Measurements from ENCODE around the gene TCF7L1. TPM values are rescaled to one million over a fixed set of nuclear protein-coding genes. Genes with fewer than 3 reads are reported as not detected.

TCF7L1 gene
- total and polyA plus RNA-seq, 9 of the 15 experiments (the other 6 are each of a cell fraction or from before 2014, with no cell fraction given), result 0.03 to 0.11 (median 0.07) TPM; not detected in 5

DNA sequence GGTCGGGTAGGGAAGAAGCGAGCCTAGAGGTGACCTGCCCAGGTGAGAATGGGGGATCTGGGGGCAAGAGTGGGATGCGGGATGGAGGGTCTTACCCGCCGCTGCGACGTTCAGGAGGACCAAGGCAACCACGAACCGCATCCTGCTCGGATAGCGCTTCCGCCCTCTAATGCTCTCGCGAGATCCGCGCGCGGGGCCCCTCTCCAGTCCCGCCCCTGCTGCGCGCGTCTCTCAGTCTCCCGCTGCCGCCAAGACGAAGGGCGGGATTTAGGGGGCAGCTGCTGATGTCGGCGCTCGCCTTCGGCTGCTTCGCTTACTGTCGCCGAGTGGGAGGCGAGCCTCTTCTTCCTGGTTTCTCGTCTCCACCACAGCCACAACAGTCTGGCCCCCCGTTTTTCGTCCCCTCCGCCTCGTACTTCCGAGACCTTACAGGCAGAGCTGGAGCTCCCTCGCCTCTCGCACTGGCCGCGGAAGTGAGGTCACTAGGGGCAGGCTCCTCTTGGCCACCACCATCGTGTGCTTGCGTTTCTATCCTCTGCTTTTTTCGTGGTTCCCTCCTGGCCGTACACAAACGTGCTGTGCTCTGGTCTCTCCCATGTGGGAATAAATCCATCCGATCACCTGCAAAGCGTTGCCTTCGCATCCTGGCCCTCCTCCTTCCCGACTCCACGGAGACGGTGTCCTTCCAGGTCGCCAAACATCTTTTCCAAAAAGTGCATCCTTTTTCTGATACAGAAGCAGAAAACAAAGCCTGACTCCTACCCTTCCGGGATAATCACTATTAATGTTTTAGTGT, 194.8 kb downstream of the TCF7L1 start, which contains the start of gene TGOLN2 (continued):
- TF ChIP-seq ZNF146 (CRISPR knock-in tag; IDR thresholded peaks at IDR 0.05; ENCODE audit: unreplicated experiment), result no peak
- no peak for TF ChIP-seq CBX5 (IDR thresholded peaks at IDR 0.05; ENCODE audit: borderline replicate concordance, low read depth)
- TF ChIP-seq C11orf30 (IDR thresholded peaks at IDR 0.05; ENCODE audit: low read depth), result no peak; the same call in 1 of the 2 replicates
- no peak for TF ChIP-seq THRAP3 (IDR thresholded peaks at IDR 0.05; ENCODE audit: borderline replicate concordance)
- TF ChIP-seq, protein P1, sequence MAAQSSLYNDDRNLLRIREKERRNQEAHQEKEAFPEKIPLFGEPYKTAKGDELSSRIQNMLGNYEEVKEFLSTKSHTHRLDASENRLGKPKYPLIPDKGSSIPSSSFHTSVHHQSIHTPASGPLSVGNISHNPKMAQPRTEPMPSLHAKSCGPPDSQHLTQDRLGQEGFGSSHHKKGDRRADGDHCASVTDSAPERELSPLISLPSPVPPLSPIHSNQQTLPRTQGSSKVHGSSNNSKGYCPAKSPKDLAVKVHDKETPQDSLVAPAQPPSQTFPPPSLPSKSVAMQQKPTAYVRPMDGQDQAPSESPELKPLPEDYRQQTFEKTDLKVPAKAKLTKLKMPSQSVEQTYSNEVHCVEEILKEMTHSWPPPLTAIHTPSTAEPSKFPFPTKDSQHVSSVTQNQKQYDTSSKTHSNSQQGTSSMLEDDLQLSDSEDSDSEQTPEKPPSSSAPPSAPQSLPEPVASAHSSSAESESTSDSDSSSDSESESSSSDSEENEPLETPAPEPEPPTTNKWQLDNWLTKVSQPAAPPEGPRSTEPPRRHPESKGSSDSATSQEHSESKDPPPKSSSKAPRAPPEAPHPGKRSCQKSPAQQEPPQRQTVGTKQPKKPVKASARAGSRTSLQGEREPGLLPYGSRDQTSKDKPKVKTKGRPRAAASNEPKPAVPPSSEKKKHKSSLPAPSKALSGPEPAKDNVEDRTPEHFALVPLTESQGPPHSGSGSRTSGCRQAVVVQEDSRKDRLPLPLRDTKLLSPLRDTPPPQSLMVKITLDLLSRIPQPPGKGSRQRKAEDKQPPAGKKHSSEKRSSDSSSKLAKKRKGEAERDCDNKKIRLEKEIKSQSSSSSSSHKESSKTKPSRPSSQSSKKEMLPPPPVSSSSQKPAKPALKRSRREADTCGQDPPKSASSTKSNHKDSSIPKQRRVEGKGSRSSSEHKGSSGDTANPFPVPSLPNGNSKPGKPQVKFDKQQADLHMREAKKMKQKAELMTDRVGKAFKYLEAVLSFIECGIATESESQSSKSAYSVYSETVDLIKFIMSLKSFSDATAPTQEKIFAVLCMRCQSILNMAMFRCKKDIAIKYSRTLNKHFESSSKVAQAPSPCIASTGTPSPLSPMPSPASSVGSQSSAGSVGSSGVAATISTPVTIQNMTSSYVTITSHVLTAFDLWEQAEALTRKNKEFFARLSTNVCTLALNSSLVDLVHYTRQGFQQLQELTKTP (IDR thresholded peaks at IDR 0.05; ENCODE audit: low read depth in 1 of 2, partially characterized antibody in 2 of 2), result peak; percentile 72 to 81
- TF ChIP-seq PURB (CRISPR knock-in tag; IDR thresholded peaks at IDR 0.05; ENCODE audit: low read depth), result no peak
- TF ChIP-seq MTF1 (CRISPR knock-in tag; IDR thresholded peaks at IDR 0.05; ENCODE audit: borderline replicate concordance), result no peak
- no peak for TF ChIP-seq BACH1 (tag; IDR thresholded peaks at IDR 0.05)
- no peak for TF ChIP-seq NCOA6 (IDR thresholded peaks at IDR 0.05)
- no peak for TF ChIP-seq CBX2 (IDR thresholded peaks at IDR 0.05; ENCODE audit: insufficient read depth, low read length, poor library complexity, severe bottlenecking)
- no peak for TF ChIP-seq HNRNPL (IDR thresholded peaks at IDR 0.05; ENCODE audit: low read depth, low read length)
- TF ChIP-seq ARID1B (IDR thresholded peaks at IDR 0.05), result peak; percentile 56
- TF ChIP-seq PHF21A (IDR thresholded peaks at IDR 0.05; ENCODE audit: borderline replicate concordance, low read depth), result no peak
- TF ChIP-seq, protein P2, sequence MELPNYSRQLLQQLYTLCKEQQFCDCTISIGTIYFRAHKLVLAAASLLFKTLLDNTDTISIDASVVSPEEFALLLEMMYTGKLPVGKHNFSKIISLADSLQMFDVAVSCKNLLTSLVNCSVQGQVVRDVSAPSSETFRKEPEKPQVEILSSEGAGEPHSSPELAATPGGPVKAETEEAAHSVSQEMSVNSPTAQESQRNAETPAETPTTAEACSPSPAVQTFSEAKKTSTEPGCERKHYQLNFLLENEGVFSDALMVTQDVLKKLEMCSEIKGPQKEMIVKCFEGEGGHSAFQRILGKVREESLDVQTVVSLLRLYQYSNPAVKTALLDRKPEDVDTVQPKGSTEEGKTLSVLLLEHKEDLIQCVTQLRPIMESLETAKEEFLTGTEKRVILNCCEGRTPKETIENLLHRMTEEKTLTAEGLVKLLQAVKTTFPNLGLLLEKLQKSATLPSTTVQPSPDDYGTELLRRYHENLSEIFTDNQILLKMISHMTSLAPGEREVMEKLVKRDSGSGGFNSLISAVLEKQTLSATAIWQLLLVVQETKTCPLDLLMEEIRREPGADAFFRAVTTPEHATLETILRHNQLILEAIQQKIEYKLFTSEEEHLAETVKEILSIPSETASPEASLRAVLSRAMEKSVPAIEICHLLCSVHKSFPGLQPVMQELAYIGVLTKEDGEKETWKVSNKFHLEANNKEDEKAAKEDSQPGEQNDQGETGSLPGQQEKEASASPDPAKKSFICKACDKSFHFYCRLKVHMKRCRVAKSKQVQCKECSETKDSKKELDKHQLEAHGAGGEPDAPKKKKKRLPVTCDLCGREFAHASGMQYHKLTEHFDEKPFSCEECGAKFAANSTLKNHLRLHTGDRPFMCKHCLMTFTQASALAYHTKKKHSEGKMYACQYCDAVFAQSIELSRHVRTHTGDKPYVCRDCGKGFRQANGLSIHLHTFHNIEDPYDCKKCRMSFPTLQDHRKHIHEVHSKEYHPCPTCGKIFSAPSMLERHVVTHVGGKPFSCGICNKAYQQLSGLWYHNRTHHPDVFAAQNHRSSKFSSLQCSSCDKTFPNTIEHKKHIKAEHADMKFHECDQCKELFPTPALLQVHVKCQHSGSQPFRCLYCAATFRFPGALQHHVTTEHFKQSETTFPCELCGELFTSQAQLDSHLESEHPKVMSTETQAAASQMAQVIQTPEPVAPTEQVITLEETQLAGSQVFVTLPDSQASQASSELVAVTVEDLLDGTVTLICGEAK (IDR thresholded peaks at IDR 0.05), result peak; percentile 72
- TF ChIP-seq, protein P2 (CRISPR knock-in tag; IDR thresholded peaks at IDR 0.05), result no peak

Data from K562 (cell line).